Endothelial cell of umbilical vein (primary cell): ENCODE results near the gene OXNAD1. TPM values are rescaled to one million over a fixed set of nuclear protein-coding genes. Genes with fewer than 3 reads are reported as not detected.

Experiments used
- BruUV-seq: library from RNA; stranded (reverse); fragments of 400-500 nt; replicated peaks from 2 replicates; lab custom pipeline; 2021; lab: Mats Ljungman, UMichigan
- CTCF ChIA-PET: fragments of 300-600, 350-600 bp; sonication (Branson Sonifier 250); formaldehyde crosslinking; loops from one replicate; lab custom pipeline; 2021; ENCODE audit warnings: antibody characterized with exemption, inconsistent platforms; lab: Charles Lee
- POLR2A ChIA-PET: fragments of 300-600, 350-600 bp; sonication (Branson Sonifier 250); formaldehyde crosslinking; loops from one replicate; lab custom pipeline; 2021; ENCODE audit warnings: antibody characterized with exemption, inconsistent platforms; lab: Charles Lee
- DNase-seq: peaks from one replicate; pipeline ENCODE4 v3.0.0-alpha.2; 2011; ENCODE audit warnings: low read depth, low spot score
- FAIRE-seq: peaks from 2 replicates; lab custom pipeline; 2011; peaks lifted over from hg19 to GRCh38; lab: Jason Lieb, UNC
- H2AFZ ChIP-seq: 2 replicates; pipeline ENCODE4 v1.6.0; 2012; ENCODE audit warnings: low read depth, low read length, control low read depth, inconsistent platforms
- H3K27ac ChIP-seq: 2 replicates; pipeline ENCODE4 v1.5.1; 2011; ENCODE audit warnings: low read depth, mild to moderate bottlenecking, control low read depth, low read length, moderate library complexity; ENCODE audit not compliant: insufficient read depth
- H3K27me3 ChIP-seq, 2 experiments: 2 replicates each; pipeline versions ENCODE4 v1.6.0 to v1.6.1; 2011; ENCODE audit warnings: low read length in 2 of 2, mixed read lengths in 1 of 2; ENCODE audit not compliant: control insufficient read depth in 2 of 2, insufficient read depth in 2 of 2
- H3K36me3 ChIP-seq, 2 experiments: 2 replicates in 1 of 2; 3 replicates in 1 of 2; pipeline ENCODE4 v1.5.1; 2011; ENCODE audit warnings: low read length in 2 of 2, mild to moderate bottlenecking in 1 of 2, moderate library complexity in 1 of 2; ENCODE audit not compliant: control insufficient read depth in 2 of 2, insufficient read depth in 2 of 2; ENCODE audit errors: extremely low read depth in 1 of 2
- H3K4me1 ChIP-seq: 3 replicates; pipeline ENCODE4 v1.5.1; 2011; ENCODE audit warnings: mild to moderate bottlenecking, low read length; ENCODE audit not compliant: control insufficient read depth, insufficient read depth; ENCODE audit errors: extremely low read depth
- H3K4me2 ChIP-seq: 2 replicates; pipeline ENCODE4 v1.6.1; 2011; ENCODE audit warnings: low read length, control low read depth, mixed read lengths; ENCODE audit not compliant: insufficient read depth
- H3K4me3 ChIP-seq, 3 experiments: fragments of 200-600 bp in 1 of 3; sonication (generic), shearing (Covaris generic) in 1 of 3; replicated peaks in 1 of 3; 2 replicates each; pipeline ENCODE4 v1.5.1; 2011 to 2016; ENCODE audit warnings: control low read depth in 3 of 3, low read length in 3 of 3, mild to moderate bottlenecking in 2 of 3, inconsistent platforms in 1 of 3, low read depth in 1 of 3, moderate library complexity in 1 of 3; ENCODE audit not compliant: insufficient read depth in 1 of 3
- H3K79me2 ChIP-seq: 2 replicates; pipeline ENCODE4 v1.6.0; 2012; ENCODE audit warnings: low read length, inconsistent platforms; ENCODE audit not compliant: control insufficient read depth, insufficient read depth
- H3K9ac ChIP-seq: replicated peaks from 2 replicates; pipeline ENCODE3; 2011; ENCODE audit warnings: low read length, control low read depth; ENCODE audit not compliant: insufficient read depth; ENCODE audit errors: extremely low read depth
- H3K9me1 ChIP-seq: replicated peaks from 3 replicates; pipeline ENCODE4 v1.6.0; 2011; ENCODE audit warnings: mild to moderate bottlenecking, low read length; ENCODE audit not compliant: control insufficient read depth, insufficient read depth; ENCODE audit errors: extremely low read depth
- H3K9me3 ChIP-seq: replicated peaks from 2 replicates; pipeline ENCODE4 v1.5.1; 2012; ENCODE audit warnings: low read length, inconsistent platforms; ENCODE audit not compliant: control insufficient read depth, insufficient read depth
- H4K20me1 ChIP-seq: replicated peaks from 2 replicates; pipeline ENCODE3; 2011; ENCODE audit warnings: mild to moderate bottlenecking, low read length; ENCODE audit not compliant: control insufficient read depth, insufficient read depth; ENCODE audit errors: extremely low read depth
- CTCF ChIP-seq, 2 donors: IDR thresholded peaks; 1 replicate in 1 of 2; 2 replicates in 1 of 2; pipeline ENCODE4 v1.5.1; 2011; ENCODE audit warnings: low read length in 2 of 2, mild to moderate bottlenecking in 2 of 2, moderate library complexity in 2 of 2, control low read depth in 1 of 2, inconsistent platforms in 1 of 2, low read depth in 1 of 2; ENCODE audit not compliant: insufficient read depth in 1 of 2; ENCODE audit errors: extremely low read depth in 1 of 2
- EZH2 ChIP-seq: IDR thresholded peaks from 2 replicates; pipeline ENCODE4 v1.6.1; 2012; ENCODE audit warnings: borderline replicate concordance, low read depth, mild to moderate bottlenecking, moderate library complexity, low read length, inconsistent platforms; ENCODE audit not compliant: severe bottlenecking
- FOS ChIP-seq: IDR thresholded peaks from 2 replicates; pipeline ENCODE4 v1.6.1; 2011; ENCODE audit warnings: mild to moderate bottlenecking, low read length, moderate library complexity, borderline replicate concordance; ENCODE audit not compliant: insufficient read depth
- GATA2 ChIP-seq: IDR thresholded peaks from 2 replicates; pipeline ENCODE4 v1.7.0; 2011; ENCODE audit warnings: low read depth, mild to moderate bottlenecking, moderate library complexity, mixed read lengths, low read length; ENCODE audit not compliant: insufficient read length, insufficient read depth
- JUN ChIP-seq: IDR thresholded peaks from 2 replicates; pipeline ENCODE4 v1.6.1; 2011; ENCODE audit warnings: borderline replicate concordance, low read depth; ENCODE audit not compliant: insufficient read length, insufficient read depth
- MAX ChIP-seq: IDR thresholded peaks from 2 replicates; pipeline ENCODE4 v1.6.1; 2011; ENCODE audit not compliant: insufficient read depth, insufficient read length
- MYC ChIP-seq: IDR thresholded peaks from one replicate; pipeline ENCODE4 v1.6.1; 2011; ENCODE audit warnings: mild to moderate bottlenecking, low read depth, low read length
- POLR2A ChIP-seq: IDR thresholded peaks from 2 replicates; pipeline ENCODE4 v1.6.1; 2012; ENCODE audit warnings: low read depth, mild to moderate bottlenecking, control low read depth, low read length
- POLR2AphosphoS5 ChIP-seq: IDR thresholded peaks from 2 replicates; pipeline ENCODE4 v1.6.1; 2012; ENCODE audit warnings: low read depth, mild to moderate bottlenecking, control low read depth, low read length, moderate library complexity; ENCODE audit not compliant: insufficient read depth
- dilution Hi-C: fragments of 300-500 bp; cut with MboI; formaldehyde crosslinking; loops from one replicate; pipeline ENCODE4 v1.15.0; 2019; ENCODE audit warnings: low sequenced_read_pairs; ENCODE audit not compliant: extremely low pct_ligation_motif_present
- intact Hi-C: fragments of 100-400 bp; cut with micrococcal nuclease; formaldehyde crosslinking; loops from one replicate; pipeline ENCODE4 v1.10.0; 2022
- polyA plus RNA-seq, 4 experiments: library from polyadenylated mRNA; depleted of rRNA in 3 of 4; stranded (reverse) in 3 of 4; unstranded in 1 of 4; fragments of >200 nt; gene quantifications; 2 replicates each; pipeline versions ENCODE4 v1.2.1 to v1.2.3, GENCODE V29; 2011 to 2012; ENCODE audit warnings: missing spikeins in 1 of 4
- total RNA-seq: library from RNA; stranded (reverse); gene quantifications from 2 replicates; pipeline ENCODE4 v1.2.3, GENCODE V29; 2021

The OXNAD1 gene
- total and polyA plus RNA-seq, 2 donors (not counting 3 experiments of a cell fraction or from before 2014, with no cell fraction given): 5.5 to 9.7 TPM

- Histone ChIP-seq H4K20me1 (no peaks in the 10 kb centered on the region), H3K4me3 (no peak overlapping the region), H2AFZ (no peak overlapping the region), H3K4me2 (no peak overlapping the region), H3K27me3 (no peaks in the 10 kb centered on the region), H3K36me3 (peaks cover 1 to 3% of the 10 kb centered on the region in 2 experiments), H3K79me2 (no peaks in the 10 kb centered on the region), H3K9me3 (no peaks in the 10 kb centered on the region), H3K9ac (no peak overlapping the region), H3K9me1 (no peaks in the 10 kb centered on the region), H3K4me1 (peaks cover 2% of the 10 kb centered on the region), H3K27ac (no peak overlapping the region)
- BruUV-seq: no TSS peak
- no peak for DNase-seq
- no peak for TF ChIP-seq MAX
- TF ChIP-seq POLR2AphosphoS5: no peak
- TF ChIP-seq MYC: no peak
- no peak for TF ChIP-seq EZH2
- no peak for TF ChIP-seq CTCF (IDR thresholded peaks at IDR 0.05; ENCODE audit: extremely low read depth in 1 of 2, insufficient read depth in 1 of 2, low read depth in 1 of 2, low read length in 2 of 2)
- no peak for TF ChIP-seq GATA2
- no peak for TF ChIP-seq POLR2A
- TF ChIP-seq JUN: no peak
- no peak for TF ChIP-seq FOS
- CTCF ChIA-PET: interaction anchor here (0.9 to 2.2 kb wide), 6 partner anchors 10 to 264 kb away, joined by 3 to 11 read pairs (median 3); no protein-coding TSS in a partner anchor
- dilution Hi-C loops (no loop called here), intact Hi-C loops (no loop called here)
- POLR2A ChIA-PET: no interaction called here
- no peak for FAIRE-seq
Measured at GRCh38 chr3:16286751-16287543, 21.9 kb downstream of the OXNAD1 start.
